HG02763 (cell line): ENCODE data around the gene SLC8A1.

Source experiments
- ATAC-seq: cut with Tn5 transposase; IDR thresholded peaks from one replicate; pipeline ENCODE4 v1.9.1; 2021; ENCODE audit warnings: mild to moderate bottlenecking, moderate library complexity; ENCODE audit not compliant: unreplicated experiment

The SLC8A1 gene

DNA sequence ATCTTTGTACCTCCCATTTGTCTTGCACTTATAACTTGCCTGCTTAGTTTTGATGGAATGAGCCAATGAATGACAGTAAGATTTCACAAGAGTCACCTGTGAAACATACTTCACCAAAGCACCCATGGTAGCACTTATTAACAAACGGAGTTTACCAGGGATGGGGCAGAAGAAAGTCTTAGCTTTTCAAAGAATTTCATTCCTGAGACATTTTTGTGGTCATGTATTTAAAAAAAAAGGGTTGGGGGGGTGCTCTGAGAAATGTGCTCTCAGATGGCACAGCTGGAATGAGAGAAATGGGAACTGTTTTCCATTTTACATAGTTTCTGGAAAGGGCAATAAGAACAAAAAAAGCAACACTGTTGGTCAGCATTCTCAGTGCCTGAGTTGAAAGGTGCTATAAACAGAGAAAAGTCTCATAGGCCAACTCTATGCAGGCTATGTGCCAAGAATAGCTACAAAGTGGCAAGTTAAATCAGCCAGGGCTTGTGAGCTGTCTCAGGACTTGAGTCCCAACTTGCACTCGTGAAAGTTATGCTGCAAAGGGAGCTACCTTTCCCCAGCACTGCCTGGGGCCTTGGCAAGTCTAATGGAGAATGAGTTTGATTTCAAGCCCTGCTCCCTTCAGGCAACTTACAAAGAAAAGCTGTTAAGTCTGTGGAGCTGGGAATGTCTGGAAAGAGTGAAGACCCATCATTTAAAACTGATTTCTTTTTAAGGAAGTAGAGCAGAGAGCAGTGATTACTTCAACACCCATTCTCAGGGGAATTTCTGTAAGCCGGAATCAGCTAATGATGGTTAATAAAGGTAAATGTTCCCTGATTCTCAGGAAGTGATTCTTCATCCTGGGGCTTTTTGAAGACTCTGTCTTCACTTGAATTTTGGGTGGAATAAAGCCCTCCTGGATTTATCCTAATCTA is 170.6 kb downstream of the SLC8A1 start:
- peak; percentile 65 for ATAC-seq

- no peak for ATAC-seq
Observed at GRCh38 chr2:40279482-40279881, 172.4 kb downstream of the SLC8A1 start.

GRCh38 chr2:40279001-40279400 is 172.9 kb downstream of the SLC8A1 start:
- ATAC-seq: no peak

GRCh38 chr2:40276076-40276475 is 175.8 kb downstream of the SLC8A1 start:
- no peak for ATAC-seq

DNA sequence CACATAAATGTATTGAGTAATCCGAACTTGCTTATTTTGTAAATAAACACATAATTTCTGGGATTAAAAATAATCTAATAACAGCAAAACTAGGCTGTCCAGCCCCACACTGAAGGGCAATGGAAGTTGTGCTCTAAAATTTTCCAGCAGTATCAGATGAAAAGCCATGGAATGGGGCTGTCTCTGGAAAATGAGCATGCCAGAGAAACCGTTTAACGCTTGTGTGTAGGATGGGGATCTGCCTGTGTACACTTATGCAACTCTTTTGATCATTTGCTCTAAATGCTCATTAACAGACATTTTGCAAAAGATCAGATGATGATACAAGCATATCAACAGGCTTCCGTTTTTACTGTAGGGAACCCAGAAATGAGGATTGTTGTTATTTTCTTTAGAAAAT is 177.6 kb downstream of the SLC8A1 start:
- ATAC-seq: no peak

GRCh38 chr2:40273734-40274182 is 178.1 kb downstream of the SLC8A1 start:
- ATAC-seq: no peak

DNA sequence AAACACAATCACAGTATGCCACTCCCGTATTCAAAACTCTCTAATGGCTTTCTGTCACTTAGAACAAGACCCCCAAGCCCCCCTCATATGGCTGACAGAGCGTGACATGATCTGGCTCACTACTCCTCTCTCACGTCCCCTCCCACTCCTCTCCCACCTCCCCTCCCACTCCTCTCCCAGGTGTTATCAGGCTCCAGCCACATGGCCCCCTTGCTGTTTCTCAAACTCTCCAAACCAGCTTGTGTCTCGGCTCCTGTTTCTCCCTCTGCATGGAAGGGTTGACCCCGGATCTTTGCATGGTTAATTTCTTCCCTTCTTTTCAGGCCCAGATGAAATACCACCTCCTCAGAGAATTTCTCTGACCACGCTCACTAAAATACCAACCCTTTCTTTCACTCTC is 180.8 kb downstream of the SLC8A1 start:
- no peak for ATAC-seq

DNA sequence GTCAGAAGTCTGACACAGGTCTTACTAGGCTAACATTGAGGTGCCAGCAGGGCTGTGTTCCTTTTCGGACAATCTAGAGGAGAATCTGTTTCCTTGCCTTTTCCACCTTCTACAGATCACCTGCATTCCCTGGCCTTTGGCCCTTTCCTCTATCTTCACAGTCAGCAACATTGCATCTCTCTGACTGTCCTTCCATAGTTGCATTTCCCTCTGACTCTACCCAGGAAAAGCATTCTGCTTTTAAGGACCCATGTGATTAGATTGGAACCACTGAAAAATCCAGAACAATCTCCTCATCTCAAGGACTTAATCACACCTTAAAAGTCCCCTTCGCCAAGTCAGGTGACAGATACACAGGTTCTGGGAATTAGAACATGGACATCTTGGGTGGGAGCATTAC is 181.5 kb downstream of the SLC8A1 start:
- ATAC-seq: no peak

GRCh38 chr2:40268566-40268965 is 183.3 kb downstream of the SLC8A1 start:
- ATAC-seq: no peak

DNA sequence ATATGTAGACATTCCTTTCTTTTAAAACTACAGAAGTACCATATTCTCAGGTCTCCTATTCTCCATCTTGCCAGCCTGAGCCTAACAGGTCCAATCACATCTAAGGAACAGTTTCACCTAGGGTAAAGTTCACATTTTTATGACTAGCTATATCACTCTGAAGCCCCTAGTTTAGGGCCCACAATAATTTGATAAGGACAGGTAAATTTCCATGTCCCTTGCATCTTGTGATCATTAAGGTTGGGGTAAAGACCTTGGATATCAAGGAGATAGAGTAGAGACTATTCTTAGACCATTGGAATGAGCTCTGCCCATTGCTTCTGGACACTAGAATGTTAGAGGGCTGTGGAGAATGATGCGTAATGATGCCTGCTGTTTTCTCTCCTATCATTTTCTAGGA is 185.7 kb downstream of the SLC8A1 start:
- ATAC-seq: no peak

GRCh38 chr2:40265602-40266001 is 186.3 kb downstream of the SLC8A1 start:
- ATAC-seq: no peak

DNA sequence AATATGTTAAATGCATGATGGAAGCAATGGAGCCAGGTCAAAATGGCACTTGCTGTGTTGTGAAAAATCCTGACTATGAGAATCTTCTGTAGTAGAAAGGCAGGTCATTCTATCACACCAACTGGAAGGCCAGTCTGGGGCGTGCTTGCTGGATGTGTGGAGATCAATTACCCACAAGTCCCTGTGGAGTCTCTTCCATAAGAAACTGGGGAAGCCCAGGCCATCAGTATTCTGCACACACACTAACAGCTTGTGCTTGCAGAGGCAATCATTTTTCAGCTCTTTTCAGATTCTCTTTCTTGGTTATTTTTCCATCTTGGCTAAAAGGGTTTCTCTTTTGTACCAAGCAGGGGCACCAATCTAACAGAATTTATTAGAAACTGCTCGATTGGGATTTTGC is 190.8 kb downstream of the SLC8A1 start:
- ATAC-seq: no peak

DNA sequence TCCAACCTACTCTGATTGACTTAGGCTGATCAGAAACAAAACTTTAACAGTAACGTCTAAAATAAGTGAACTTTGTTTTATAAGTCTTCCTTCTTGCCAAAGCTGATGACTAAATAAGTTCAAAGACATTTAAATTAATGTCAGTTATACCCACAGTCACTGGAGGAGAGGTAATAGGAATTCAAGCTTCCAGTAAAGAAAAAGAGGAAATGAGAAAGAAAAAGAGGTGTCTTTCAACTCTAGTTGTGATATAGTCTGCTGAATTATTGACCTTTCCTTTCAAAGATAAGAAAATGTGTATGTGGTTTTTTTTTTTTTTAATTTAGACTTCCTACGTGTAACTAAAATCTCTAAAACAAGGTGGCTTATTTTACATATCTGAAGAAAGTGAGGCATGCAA is 191.5 kb downstream of the SLC8A1 start:
- no peak for ATAC-seq

DNA sequence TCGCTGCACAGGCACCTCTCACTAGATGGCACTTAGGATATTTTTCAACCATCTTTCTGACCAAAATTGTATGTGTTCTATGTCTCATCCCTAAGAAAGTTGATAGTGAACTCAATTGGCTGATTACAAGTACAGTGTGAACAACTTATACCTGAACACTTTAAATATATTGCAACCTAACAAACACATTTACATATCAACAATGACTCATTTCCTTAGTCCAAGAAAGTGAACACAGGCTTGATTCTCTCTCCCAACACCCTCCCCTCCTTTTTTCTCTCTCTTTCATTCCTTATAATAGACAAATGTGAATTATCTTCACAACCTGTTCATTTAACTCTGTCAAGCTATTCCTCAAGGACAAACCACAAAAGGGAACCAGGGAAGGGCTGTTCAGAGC is 192.0 kb downstream of the SLC8A1 start:
- ATAC-seq: no peak

- ATAC-seq: no peak
Observed at GRCh38 chr2:40258135-40258457, 193.8 kb downstream of the SLC8A1 start.

DNA sequence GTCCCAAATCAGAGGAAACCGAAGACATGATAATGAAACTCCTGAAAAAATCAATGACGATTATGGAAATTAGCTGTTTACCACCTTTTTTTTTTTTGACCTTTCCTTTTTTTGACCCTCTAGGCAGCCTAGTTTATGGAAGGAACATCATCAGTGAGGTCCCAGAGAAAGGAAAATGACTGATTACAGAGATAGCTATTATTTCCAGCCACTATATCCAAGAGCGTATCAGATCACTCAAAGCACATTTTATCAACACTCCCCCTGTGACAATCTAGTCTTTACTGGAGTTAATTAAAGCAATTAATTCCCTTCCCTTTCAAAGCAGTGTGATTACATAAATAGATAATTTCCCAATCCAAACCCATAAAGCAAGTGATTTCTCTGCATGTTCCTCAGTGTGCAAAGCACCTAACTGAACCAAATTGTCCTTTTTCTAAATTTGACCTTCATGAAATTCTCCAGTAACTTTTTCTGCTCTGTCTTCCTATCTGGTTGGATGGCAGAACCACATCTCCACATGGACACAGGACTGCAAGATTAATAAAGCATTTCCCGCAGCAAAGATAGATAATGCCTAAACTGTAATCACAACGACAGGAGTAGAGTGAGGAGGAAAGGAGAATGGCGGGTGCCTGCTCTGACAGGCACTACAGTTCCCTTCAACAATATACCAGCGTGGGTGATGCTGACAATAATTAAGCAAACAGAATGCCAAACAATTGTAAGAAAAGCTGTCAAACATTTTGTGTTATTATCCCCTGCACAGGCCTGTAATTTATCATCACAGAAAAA is 194.4 kb downstream of the SLC8A1 start:
- ATAC-seq: no peak

DNA sequence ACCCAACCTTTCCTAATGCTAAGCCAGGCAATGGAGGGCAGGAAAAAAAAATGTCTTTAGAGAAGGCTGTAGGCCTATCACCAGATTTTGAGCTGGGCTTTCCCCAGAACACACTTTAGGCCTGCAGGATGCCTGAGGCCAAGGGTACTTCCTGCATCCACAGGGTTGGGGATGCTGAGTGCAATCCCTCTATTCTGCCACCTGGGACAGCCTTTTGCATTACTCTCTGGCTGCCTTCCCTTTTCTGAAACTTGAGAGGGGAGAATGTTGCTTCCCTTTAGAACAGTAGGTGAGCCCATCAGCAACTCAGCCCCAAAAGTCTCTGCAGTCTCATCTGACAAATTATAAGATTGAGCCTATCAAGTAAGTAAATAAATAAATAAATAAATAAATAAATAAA is 195.2 kb downstream of the SLC8A1 start:
- no peak for ATAC-seq

DNA sequence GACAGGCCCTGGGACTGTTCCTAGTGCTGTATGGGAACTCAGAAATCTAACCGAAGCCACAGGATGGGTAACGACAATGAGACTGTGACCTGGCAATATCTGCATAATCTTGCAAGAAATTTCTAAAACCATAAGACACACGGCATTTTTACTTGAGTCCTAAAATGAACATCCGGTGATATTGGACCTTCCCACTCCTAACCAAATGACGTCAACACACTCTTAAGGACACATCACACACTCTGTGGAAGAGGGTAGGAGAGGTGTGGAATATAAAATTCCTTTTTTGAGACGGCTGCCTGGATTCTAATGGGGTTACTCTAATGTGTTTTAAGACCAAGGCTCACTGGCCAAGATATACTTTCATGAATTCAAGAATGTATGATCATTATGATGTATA is 195.9 kb downstream of the SLC8A1 start:
- no peak for ATAC-seq

DNA sequence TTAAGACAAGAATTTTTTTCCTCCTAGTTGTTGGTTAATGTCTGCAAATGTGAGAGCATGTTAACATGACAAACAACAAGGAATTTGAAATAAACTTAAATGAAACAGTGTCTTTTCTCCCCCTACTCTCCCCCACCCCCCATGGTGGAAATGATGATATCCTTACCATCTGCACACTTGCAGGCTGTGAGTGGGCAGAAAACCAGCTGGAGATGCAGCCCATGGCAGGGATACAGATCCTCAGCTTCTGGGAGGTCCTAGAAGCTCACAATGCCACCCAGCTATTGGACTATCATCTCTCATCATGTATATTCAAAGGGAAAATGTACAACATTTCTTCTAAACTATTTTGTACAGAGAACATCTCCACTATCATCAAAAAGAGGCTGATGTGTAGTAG is 196.8 kb downstream of the SLC8A1 start:
- ATAC-seq: no peak

GRCh38 chr2:40254611-40255010 is 197.3 kb downstream of the SLC8A1 start:
- ATAC-seq: no peak

DNA sequence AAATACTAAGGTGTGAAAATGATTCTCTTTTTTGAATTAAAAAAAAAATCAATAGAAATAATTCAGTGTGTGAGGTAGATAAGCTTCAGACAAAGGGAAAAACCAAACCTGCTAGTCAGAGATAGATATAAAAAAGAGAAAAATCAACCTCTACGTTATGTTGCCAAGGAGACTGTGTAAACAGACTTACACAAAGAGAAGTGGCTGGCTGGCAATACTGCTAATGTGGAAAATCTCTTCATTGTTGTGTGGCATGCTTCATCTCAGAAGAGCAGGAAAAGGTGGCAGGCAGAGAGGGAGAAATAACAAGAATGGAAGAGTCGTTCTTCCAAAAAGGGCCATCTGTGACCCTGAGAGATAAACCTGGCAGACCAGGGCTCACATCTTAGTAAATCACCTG is 200.8 kb downstream of the SLC8A1 start:
- ATAC-seq: no peak

- ATAC-seq: no peak
Observed at GRCh38 chr2:40249577-40249976, 202.3 kb downstream of the SLC8A1 start.
